Gastrocnemius medialis (tissue), 4 donors: ENCODE measurements around the gene FGF21.

Experiments used
- POLR2A ChIP-seq, 2 donors: fragments of 450-650 bp; IDR thresholded peaks; one replicate each; pipeline ENCODE4 v1.6.1; 2017; ENCODE audit warnings: antibody characterized with exemption in 2 of 2, mild to moderate bottlenecking in 2 of 2, moderate library complexity in 2 of 2
- TF ChIP-seq, protein P1 (sequence below), 5 experiments: fragments of 450-650 bp in 3 of 5; fragments of 200-600 bp in 2 of 5; sonication (generic) in 2 of 5; IDR thresholded peaks in 4 of 5; conservative IDR thresholded peaks in 1 of 5; 1 replicate in 4 of 5; 2 replicates in 1 of 5; pipeline ENCODE4 v1.5.1; 2016 to 2019; ENCODE audit warnings: antibody characterized with exemption in 5 of 5, mild to moderate bottlenecking in 3 of 5, moderate library complexity in 3 of 5

DNA sequence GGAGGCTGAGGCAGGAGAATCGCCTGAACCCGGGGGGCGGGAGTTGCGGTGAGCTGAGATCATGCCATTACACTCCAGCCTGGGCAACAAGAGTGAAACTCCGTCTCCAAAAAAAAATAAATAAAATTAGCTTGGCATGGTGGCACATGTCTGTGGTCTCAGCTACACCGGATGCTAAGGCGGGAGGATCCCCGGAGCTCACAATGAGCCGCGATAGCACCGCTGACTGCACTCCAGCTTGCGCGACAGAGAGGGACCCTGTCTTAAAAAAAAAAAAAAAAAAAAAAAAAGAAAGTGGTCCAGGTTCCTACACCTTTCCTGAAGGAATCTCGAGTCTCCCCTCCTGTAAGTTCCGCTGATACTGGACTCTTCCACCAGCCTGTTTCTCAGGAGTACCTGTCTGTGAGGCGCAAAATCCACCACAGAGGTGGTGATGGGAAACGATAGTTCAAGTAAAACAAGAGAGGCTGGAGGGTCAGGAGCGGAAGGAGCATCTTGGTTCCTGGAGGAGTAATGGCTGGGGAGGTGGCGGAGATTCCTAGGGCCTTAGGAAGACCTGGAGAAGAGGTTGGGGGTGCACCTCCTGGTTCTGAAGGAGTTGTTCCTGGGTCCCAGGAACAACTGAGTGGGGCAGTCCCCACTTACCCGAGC is 3.4 kb upstream of the FGF21 start:
- TF ChIP-seq, protein P1, sequence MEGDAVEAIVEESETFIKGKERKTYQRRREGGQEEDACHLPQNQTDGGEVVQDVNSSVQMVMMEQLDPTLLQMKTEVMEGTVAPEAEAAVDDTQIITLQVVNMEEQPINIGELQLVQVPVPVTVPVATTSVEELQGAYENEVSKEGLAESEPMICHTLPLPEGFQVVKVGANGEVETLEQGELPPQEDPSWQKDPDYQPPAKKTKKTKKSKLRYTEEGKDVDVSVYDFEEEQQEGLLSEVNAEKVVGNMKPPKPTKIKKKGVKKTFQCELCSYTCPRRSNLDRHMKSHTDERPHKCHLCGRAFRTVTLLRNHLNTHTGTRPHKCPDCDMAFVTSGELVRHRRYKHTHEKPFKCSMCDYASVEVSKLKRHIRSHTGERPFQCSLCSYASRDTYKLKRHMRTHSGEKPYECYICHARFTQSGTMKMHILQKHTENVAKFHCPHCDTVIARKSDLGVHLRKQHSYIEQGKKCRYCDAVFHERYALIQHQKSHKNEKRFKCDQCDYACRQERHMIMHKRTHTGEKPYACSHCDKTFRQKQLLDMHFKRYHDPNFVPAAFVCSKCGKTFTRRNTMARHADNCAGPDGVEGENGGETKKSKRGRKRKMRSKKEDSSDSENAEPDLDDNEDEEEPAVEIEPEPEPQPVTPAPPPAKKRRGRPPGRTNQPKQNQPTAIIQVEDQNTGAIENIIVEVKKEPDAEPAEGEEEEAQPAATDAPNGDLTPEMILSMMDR (IDR thresholded peaks at IDR 0.05 in 4 of 5, conservative IDR thresholded peaks at IDR 0.05 in 1 of 5), result no peak
- no peak for TF ChIP-seq POLR2A (IDR thresholded peaks at IDR 0.05)
